ENCODE results near the gene C1orf21. TPM values are rescaled to one million over a fixed set of nuclear protein-coding genes. Genes with fewer than 3 reads are reported as not detected.

Gene C1orf21
- total and polyA plus RNA-seq, 2 donors (not counting 1 experiment from before 2014, with no cell fraction given) = 53.0 to 95.4 TPM

DNA sequence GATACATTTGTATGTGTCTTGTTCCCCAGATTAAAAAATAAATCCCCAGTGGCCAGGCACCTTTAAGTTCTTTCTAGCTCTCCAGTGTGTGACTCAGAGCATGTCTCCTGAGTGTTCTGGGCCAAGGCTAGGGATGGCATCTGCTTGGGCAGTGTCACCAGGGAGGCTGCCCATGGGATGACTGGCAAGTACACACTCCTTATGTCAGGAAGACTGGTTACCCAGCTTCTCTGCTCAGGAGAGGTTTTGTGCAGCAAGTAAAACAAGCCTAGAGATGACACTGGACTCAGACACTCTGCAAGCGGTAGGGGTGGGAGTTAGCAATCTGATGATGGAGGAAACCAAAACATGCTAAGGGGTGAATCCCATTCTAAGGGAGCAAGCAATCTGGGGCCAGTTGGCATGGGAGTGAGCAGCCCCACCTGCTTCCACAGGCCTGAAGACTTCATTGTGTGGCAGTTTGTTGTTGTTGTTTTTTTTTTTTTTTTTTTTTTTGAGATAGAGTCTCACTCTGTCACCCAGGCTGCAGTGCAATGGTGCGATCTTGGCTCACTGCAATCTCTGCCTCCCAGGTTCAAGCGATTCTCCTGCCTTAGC lies 230.7 kb downstream of the C1orf21 start:
- Histone ChIP-seq H3K4me2 (ENCODE audit: extremely low read depth, insufficient read depth, low read length) (no peak overlapping the region), H3K4me3 (replicated peaks in 1 of 4; ENCODE audit: control extremely low read depth in 1 of 4, insufficient read depth in 1 of 4, low read depth in 3 of 4, low read length in 4 of 4) (no peak overlapping the region), H3K9me3 (ENCODE audit: control insufficient read depth, insufficient read depth, low read depth, low read length) (no peaks in the 10 kb centered on the region), H2AFZ (ENCODE audit: low read length) (no peak overlapping the region), H3K27me3 (ENCODE audit: control insufficient read depth, insufficient read depth, low read length) (no peaks in the 10 kb centered on the region), H4K20me1 (ENCODE audit: control insufficient read depth, extremely low read depth, insufficient read depth, low read length) (no peaks in the 10 kb centered on the region), H3K79me2 (ENCODE audit: control insufficient read depth, insufficient read depth, low read length) (no peaks in the 10 kb centered on the region), H3K9ac (ENCODE audit: insufficient read depth, low read length) (no peak overlapping the region), H3K27ac (ENCODE audit: insufficient read depth, low read length) (no peak overlapping the region), H3K4me1 (ENCODE audit: control insufficient read depth, extremely low read depth, insufficient read depth, low read length) (peaks cover 18% of the 10 kb centered on the region), H3K36me3 (ENCODE audit: control insufficient read depth, insufficient read depth, low read length) (no peaks in the 10 kb centered on the region)
- DNase-seq (ENCODE audit: low read depth in 2 of 2) = no peak
- TF ChIP-seq, protein P1, sequence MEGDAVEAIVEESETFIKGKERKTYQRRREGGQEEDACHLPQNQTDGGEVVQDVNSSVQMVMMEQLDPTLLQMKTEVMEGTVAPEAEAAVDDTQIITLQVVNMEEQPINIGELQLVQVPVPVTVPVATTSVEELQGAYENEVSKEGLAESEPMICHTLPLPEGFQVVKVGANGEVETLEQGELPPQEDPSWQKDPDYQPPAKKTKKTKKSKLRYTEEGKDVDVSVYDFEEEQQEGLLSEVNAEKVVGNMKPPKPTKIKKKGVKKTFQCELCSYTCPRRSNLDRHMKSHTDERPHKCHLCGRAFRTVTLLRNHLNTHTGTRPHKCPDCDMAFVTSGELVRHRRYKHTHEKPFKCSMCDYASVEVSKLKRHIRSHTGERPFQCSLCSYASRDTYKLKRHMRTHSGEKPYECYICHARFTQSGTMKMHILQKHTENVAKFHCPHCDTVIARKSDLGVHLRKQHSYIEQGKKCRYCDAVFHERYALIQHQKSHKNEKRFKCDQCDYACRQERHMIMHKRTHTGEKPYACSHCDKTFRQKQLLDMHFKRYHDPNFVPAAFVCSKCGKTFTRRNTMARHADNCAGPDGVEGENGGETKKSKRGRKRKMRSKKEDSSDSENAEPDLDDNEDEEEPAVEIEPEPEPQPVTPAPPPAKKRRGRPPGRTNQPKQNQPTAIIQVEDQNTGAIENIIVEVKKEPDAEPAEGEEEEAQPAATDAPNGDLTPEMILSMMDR (conservative IDR thresholded peaks at IDR 0.05 in 1 of 2, IDR thresholded peaks at IDR 0.05 in 1 of 2; ENCODE audit: low read depth in 1 of 2, low read length in 2 of 2) = no peak
- no peak for TF ChIP-seq EZH2 (IDR thresholded peaks at IDR 0.05; ENCODE audit: low read length, missing control alignments)

DNA sequence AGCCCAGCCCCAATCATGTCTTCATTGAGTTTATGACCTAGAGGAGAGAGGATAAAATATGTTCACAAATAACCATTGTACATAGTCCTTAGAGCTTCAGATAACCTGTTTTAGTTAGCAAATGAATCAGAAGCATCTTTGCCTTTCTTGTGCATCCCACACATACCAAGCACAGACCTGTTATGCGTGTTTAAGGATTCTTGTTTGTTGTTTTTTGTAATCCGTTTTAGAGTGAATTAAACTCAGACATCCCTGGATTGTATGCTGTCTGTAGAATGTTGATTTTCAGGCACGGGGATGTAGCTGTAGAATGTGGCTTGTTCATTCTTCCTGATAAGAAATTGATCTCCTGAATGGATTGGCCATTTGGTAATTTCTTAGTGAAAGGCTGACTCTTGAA lies 232.0 kb downstream of the C1orf21 start:
- Histone ChIP-seq H4K20me1 (ENCODE audit: control insufficient read depth, extremely low read depth, insufficient read depth, low read length) (no peaks in the 10 kb centered on the region), H3K4me1 (ENCODE audit: control insufficient read depth, extremely low read depth, insufficient read depth, low read length) (peaks cover 22% of the 10 kb centered on the region), H2AFZ (ENCODE audit: low read length) (no peak overlapping the region), H3K9me3 (ENCODE audit: control insufficient read depth, insufficient read depth, low read depth, low read length) (no peaks in the 10 kb centered on the region), H3K36me3 (ENCODE audit: control insufficient read depth, insufficient read depth, low read length) (no peaks in the 10 kb centered on the region), H3K27ac (ENCODE audit: insufficient read depth, low read length) (no peak overlapping the region), H3K4me3 (replicated peaks in 1 of 4; ENCODE audit: control extremely low read depth in 1 of 4, insufficient read depth in 1 of 4, low read depth in 3 of 4, low read length in 4 of 4) (no peak overlapping the region), H3K9ac (ENCODE audit: insufficient read depth, low read length) (no peak overlapping the region), H3K79me2 (ENCODE audit: control insufficient read depth, insufficient read depth, low read length) (no peaks in the 10 kb centered on the region), H3K27me3 (ENCODE audit: control insufficient read depth, insufficient read depth, low read length) (no peaks in the 10 kb centered on the region), H3K4me2 (ENCODE audit: extremely low read depth, insufficient read depth, low read length) (no peak overlapping the region)
- DNase-seq (ENCODE audit: low read depth in 2 of 2) = no peak
- TF ChIP-seq, protein P1 (conservative IDR thresholded peaks at IDR 0.05 in 1 of 2, IDR thresholded peaks at IDR 0.05 in 1 of 2; ENCODE audit: low read depth in 1 of 2, low read length in 2 of 2) = no peak
- no peak for TF ChIP-seq EZH2 (IDR thresholded peaks at IDR 0.05; ENCODE audit: low read length, missing control alignments)

DNA sequence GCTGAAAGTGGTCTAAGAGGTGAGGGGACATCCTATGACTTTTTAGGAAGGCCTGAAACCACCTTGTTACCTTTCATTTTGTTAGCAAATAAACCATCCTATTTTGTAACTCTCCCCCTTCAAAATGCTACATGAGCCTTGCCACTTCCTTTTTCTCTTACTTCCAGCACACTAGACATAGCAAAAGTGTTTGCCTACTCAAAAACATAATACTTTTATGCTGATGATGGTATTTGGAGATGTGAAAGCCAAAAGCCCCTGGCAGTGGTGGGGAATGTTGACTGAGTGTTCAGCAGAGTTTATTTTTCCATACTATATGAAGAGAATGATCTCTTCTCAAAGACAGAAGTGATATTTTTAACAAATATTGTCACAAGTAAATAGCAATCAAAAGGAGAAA lies 233.6 kb downstream of the C1orf21 start:
- no peak for DNase-seq (ENCODE audit: low read depth in 2 of 2)
- Histone ChIP-seq H4K20me1 (ENCODE audit: control insufficient read depth, extremely low read depth, insufficient read depth, low read length) (no peaks in the 10 kb centered on the region), H3K27ac (ENCODE audit: insufficient read depth, low read length) (no peak overlapping the region), H3K4me1 (ENCODE audit: control insufficient read depth, extremely low read depth, insufficient read depth, low read length) (peaks cover 22% of the 10 kb centered on the region), H3K9ac (ENCODE audit: insufficient read depth, low read length) (no peak overlapping the region), H3K4me3 (replicated peaks in 1 of 4; ENCODE audit: control extremely low read depth in 1 of 4, insufficient read depth in 1 of 4, low read depth in 3 of 4, low read length in 4 of 4) (no peak overlapping the region), H3K9me3 (ENCODE audit: control insufficient read depth, insufficient read depth, low read depth, low read length) (no peaks in the 10 kb centered on the region), H3K79me2 (ENCODE audit: control insufficient read depth, insufficient read depth, low read length) (no peaks in the 10 kb centered on the region), H3K36me3 (ENCODE audit: control insufficient read depth, insufficient read depth, low read length) (no peaks in the 10 kb centered on the region), H3K4me2 (ENCODE audit: extremely low read depth, insufficient read depth, low read length) (no peak overlapping the region), H3K27me3 (ENCODE audit: control insufficient read depth, insufficient read depth, low read length) (no peaks in the 10 kb centered on the region), H2AFZ (ENCODE audit: low read length) (no peak overlapping the region)
- TF ChIP-seq, protein P1 (conservative IDR thresholded peaks at IDR 0.05 in 1 of 2, IDR thresholded peaks at IDR 0.05 in 1 of 2; ENCODE audit: low read depth in 1 of 2, low read length in 2 of 2) = no peak
- no peak for TF ChIP-seq EZH2 (IDR thresholded peaks at IDR 0.05; ENCODE audit: low read length, missing control alignments)

All from fibroblast of lung (primary cell).